Activated B cell treated with CpG ODN at 0.5 μM for 24 hours (primary cell): ENCODE results near the gene TXNIP. TPM values are rescaled to one million over a fixed set of nuclear protein-coding genes. Genes with fewer than 3 reads are reported as not detected.

ENCODE experiments used
- ATAC-seq: fragments of 200-7000 bp; cut with Tn5 transposase; one replicate; pipeline ENCODE4 v1.10.0; 2021; ENCODE audit warnings: low read depth, mild to moderate bottlenecking, moderate library complexity
- CTCF ChIA-PET: fragments of 350-600 bp; sonication (Branson Sonifier 250); formaldehyde crosslinking; loops from one replicate; lab custom pipeline; 2021; ENCODE audit warnings: antibody characterized with exemption; lab: Charles Lee
- POLR2A ChIA-PET: fragments of 350-600 bp; sonication (Branson Sonifier 250); formaldehyde crosslinking; loops from one replicate; lab custom pipeline; 2021; ENCODE audit warnings: antibody characterized with exemption; lab: Charles Lee
- DNase-seq: peaks from one replicate; pipeline ENCODE4 v3.0.0; 2022
- H3K27ac Mint-ChIP-seq: one replicate; pipeline ENCODE4 v1.8.0; 2020; ENCODE audit warnings: mixed read lengths
- H3K27me3 Mint-ChIP-seq: one replicate; pipeline ENCODE4 v1.8.0; 2021; ENCODE audit warnings: mixed read lengths
- H3K36me3 Mint-ChIP-seq: one replicate; pipeline ENCODE4 v1.8.0; 2021; ENCODE audit warnings: low read depth, mixed read lengths
- H3K4me1 Mint-ChIP-seq: one replicate; pipeline ENCODE4 v1.8.0; 2021; ENCODE audit warnings: mixed read lengths
- H3K4me3 Mint-ChIP-seq: one replicate; pipeline ENCODE4 v1.8.0; 2020; ENCODE audit warnings: mild to moderate bottlenecking, mixed read lengths
- H3K9me3 Mint-ChIP-seq: one replicate; pipeline ENCODE4 v1.8.0; 2020; ENCODE audit warnings: mixed read lengths
- intact Hi-C: fragments of 100-400 bp; cut with micrococcal nuclease; formaldehyde crosslinking; loops from one replicate; pipeline ENCODE4 v1.15.1; 2024
- total RNA-seq: library from RNA; stranded (reverse); gene quantifications from 2 replicates; pipeline ENCODE4 v1.2.3, GENCODE V29; 2022
- TF ChIP-seq, protein P1 (sequence below): fragments of 200-600 bp; IDR thresholded peaks from one replicate; pipeline ENCODE4 v1.8.0; 2022; ENCODE audit warnings: antibody characterized with exemption, mild to moderate bottlenecking

Gene TXNIP
- total RNA-seq, 1 donor from 2014 or later: 300 TPM

DNA sequence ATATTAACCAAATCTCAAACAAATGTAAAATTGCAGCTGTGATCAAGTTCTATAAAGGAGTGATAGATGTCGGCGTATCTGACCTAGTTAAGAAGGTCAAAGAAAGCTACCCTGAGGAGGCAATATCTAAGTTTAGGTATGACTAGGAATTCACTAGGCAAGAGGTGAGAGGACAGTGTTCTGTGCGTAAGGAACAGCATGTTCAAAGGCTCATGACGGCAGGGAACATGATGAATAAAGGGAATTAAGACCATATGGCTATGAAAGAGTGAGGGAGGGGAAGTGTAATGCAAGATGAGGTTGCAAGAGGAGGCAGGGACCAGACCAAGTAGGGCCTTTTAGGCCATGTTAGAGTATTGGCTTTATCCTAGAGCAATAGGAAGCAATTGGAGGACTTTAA lies 47.2 kb downstream of the TXNIP start:
- intact Hi-C loops: no loop called here
- ATAC-seq: no peak
- Mint-ChIP-seq H3K27me3 (no peaks in the 10 kb centered on the region), H3K9me3 (no peaks in the 10 kb centered on the region), H3K4me3 (no peak overlapping the region), H3K36me3 (peaks cover 37% of the 10 kb centered on the region), H3K27ac (no peak overlapping the region), H3K4me1 (peaks cover 2% of the 10 kb centered on the region)
- TF ChIP-seq, protein P1, sequence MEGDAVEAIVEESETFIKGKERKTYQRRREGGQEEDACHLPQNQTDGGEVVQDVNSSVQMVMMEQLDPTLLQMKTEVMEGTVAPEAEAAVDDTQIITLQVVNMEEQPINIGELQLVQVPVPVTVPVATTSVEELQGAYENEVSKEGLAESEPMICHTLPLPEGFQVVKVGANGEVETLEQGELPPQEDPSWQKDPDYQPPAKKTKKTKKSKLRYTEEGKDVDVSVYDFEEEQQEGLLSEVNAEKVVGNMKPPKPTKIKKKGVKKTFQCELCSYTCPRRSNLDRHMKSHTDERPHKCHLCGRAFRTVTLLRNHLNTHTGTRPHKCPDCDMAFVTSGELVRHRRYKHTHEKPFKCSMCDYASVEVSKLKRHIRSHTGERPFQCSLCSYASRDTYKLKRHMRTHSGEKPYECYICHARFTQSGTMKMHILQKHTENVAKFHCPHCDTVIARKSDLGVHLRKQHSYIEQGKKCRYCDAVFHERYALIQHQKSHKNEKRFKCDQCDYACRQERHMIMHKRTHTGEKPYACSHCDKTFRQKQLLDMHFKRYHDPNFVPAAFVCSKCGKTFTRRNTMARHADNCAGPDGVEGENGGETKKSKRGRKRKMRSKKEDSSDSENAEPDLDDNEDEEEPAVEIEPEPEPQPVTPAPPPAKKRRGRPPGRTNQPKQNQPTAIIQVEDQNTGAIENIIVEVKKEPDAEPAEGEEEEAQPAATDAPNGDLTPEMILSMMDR: no peak
- CTCF ChIA-PET: interaction anchor here (1.1 kb wide), 1 partner anchor 8 kb away, joined by 3 read pairs; the partner anchor contains the start of gene LIX1L
- POLR2A ChIA-PET: interaction anchor here (1.1 kb wide), 1 partner anchor 15 kb away, joined by 3 read pairs; the partner anchor contains the start of genes ANKRD34A and POLR3GL
- DNase-seq: no peak

DNA sequence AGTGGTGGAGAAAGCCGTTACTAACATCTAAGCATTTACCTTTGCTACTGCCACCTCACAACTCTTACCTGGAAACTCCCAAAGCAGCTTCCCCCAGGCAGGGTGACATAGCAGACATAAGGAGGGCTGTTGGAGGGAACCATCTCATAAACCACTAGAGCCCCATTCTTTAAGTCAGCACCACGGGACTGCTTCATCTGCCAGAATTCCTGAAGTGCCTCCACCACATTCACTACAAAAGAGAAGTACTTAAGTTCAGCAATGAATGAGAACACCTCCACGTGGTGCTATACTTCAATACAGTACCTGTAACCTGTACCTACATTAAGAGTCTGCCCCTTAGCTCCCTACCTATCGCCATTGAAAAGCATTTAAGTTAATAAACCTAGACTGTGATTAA lies 48.8 kb downstream of the TXNIP start:
- no peak overlapping the region for H3K4me3 Mint-ChIP-seq
- H3K9me3 Mint-ChIP-seq: no peaks in the 10 kb centered on the region
- ChIA-PET POLR2A (no interaction called here), CTCF (no interaction called here)
- peaks cover 42% of the 10 kb centered on the region for H3K36me3 Mint-ChIP-seq
- intact Hi-C loops: no loop called here
- ATAC-seq (no peak), DNase-seq (no peak)
- H3K27me3 Mint-ChIP-seq: no peaks in the 10 kb centered on the region
- TF ChIP-seq, protein P1: no peak
- H3K27ac Mint-ChIP-seq: no peak overlapping the region
- peaks cover 2% of the 10 kb centered on the region for H3K4me1 Mint-ChIP-seq

DNA sequence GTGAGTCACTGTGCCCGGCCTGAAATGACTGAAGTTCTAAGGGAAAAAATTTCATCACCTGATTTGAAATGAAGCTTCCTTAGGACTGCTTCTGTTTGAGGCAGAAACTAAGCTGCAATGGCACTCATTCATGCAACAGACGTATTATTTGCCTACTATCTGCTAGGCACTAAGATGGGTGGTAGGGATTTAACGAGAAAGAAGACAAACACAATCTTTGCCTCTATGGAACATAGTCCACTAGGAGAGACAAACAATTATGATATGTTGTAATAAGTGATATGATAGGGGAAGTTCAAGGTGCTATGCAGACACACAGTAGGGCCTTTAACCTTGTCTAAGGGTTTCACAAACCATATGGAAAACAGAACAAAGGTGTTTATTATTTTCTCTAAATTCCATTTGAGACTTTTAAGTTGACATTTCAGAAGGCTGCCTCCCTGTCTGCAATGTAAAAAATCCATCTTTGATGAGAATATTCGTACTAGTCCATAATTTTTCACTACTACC lies 49.8 kb downstream of the TXNIP start:
- H3K36me3 Mint-ChIP-seq: peaks cover 46% of the 10 kb centered on the region
- no peaks in the 10 kb centered on the region for H3K27me3 Mint-ChIP-seq
- DNase-seq (no peak), ATAC-seq (no peak)
- intact Hi-C loops: no loop called here
- no peak overlapping the region for H3K27ac Mint-ChIP-seq
- no peaks in the 10 kb centered on the region for H3K9me3 Mint-ChIP-seq
- no peak overlapping the region for H3K4me3 Mint-ChIP-seq
- ChIA-PET CTCF (no interaction called here), POLR2A (no interaction called here)
- H3K4me1 Mint-ChIP-seq: no peaks in the 10 kb centered on the region
- TF ChIP-seq, protein P1: no peak

DNA sequence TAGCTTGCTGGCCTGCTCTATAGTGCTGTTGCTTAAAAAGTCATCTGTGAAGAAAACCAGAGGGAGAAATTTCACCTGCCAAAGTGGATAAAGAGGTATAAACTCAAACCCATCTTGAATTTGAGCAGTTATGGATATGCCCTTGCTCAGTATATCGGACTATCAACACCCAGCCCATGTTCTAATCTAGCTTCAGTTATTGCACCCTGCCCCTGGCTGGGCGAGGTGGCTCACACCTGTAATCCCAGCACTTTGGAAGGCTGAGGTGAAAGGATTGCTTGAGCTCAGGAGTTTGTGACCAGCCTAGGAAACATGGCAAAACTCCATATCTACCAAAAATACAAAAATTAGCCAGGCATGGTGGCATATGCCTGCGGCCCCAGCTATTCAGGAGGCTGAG lies 51.8 kb downstream of the TXNIP start:
- intact Hi-C loops: no loop called here
- ChIA-PET POLR2A (interaction anchor here (0.8 to 1.4 kb wide), 2 partner anchors 17 to 19 kb away, joined by 4 read pairs; partner anchors contain the start of genes ANKRD34A and RBM8A), CTCF (no interaction called here)
- peaks cover 47% of the 10 kb centered on the region for H3K36me3 Mint-ChIP-seq
- no peak overlapping the region for H3K4me3 Mint-ChIP-seq
- no peak for DNase-seq
- TF ChIP-seq, protein P1: no peak
- H3K4me1 Mint-ChIP-seq: no peaks in the 10 kb centered on the region
- H3K27ac Mint-ChIP-seq: no peak overlapping the region
- no peak for ATAC-seq
- no peaks in the 10 kb centered on the region for H3K27me3 Mint-ChIP-seq
- no peaks in the 10 kb centered on the region for H3K9me3 Mint-ChIP-seq

DNA sequence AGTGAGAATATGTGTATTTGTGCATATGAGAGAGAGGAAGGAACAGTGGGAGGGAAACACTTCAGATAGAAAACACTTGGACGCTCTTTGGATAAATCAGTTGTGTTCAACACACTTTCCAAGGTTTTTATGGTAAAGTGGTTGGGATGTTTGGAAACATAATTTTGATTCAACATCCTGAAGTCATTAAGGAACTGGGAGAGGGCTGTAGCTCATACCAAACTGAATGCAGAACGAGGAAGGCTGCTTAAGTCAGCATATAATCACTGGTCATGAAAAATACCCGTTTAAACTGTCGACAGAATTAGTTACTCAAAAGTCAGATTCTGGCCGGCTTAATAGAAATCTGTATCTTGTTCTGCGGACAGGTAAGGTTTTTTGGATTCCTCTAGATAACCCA lies 53.5 kb downstream of the TXNIP start:
- POLR2A ChIA-PET: interaction anchor here (1.6 kb wide), 1 partner anchor 24 kb away, joined by 5 read pairs; the partner anchor contains the start of gene PEX11B
- no peak for ATAC-seq
- no peak overlapping the region for H3K4me3 Mint-ChIP-seq
- TF ChIP-seq, protein P1: no peak
- CTCF ChIA-PET: interaction anchor here (2.0 kb wide), 1 partner anchor 15 kb away, joined by 5 read pairs; the partner anchor contains the start of gene LIX1L
- no peaks in the 10 kb centered on the region for H3K27me3 Mint-ChIP-seq
- no peaks in the 10 kb centered on the region for H3K4me1 Mint-ChIP-seq
- no peaks in the 10 kb centered on the region for H3K9me3 Mint-ChIP-seq
- H3K27ac Mint-ChIP-seq: no peak overlapping the region
- intact Hi-C loops: no loop called here
- DNase-seq: no peak
- peaks cover 44% of the 10 kb centered on the region for H3K36me3 Mint-ChIP-seq

Other genes with a start within 250 kb of the TXNIP start
- gene RNF115, start 172.5 kb downstream of the TXNIP start, total RNA-seq: 15.3 and 19.7 TPM in 2 replicates
- gene POLR3C, start 172.4 kb downstream of the TXNIP start, total RNA-seq: 43.7 and 51.2 TPM in 2 replicates
- gene NUDT17, start 150.9 kb downstream of the TXNIP start, total RNA-seq: 2.9 and 5.4 TPM in 2 replicates
- gene PIAS3, start 137.5 kb downstream of the TXNIP start, total RNA-seq: 29.0 and 30.9 TPM in 2 replicates
- not detected in 2 replicates for gene ANKRD35, start 110.7 kb downstream of the TXNIP start, total RNA-seq
- gene ITGA10, start 86.5 kb downstream of the TXNIP start, total RNA-seq: 2.7 and 3.7 TPM in 2 replicates
- gene PEX11B, start 77.9 kb downstream of the TXNIP start, total RNA-seq: 42.7 and 47.7 TPM in 2 replicates
- 178 and 201 TPM in 2 replicates for gene RBM8A, start 69.1 kb downstream of the TXNIP start, total RNA-seq
- 30.1 and 31.7 TPM in 2 replicates for gene LIX1L, start 38.6 kb downstream of the TXNIP start, total RNA-seq
- 1.4 and 2.4 TPM in 2 replicates for gene ANKRD34A, start 32.0 kb downstream of the TXNIP start, total RNA-seq
- gene POLR3GL, start 31.9 kb downstream of the TXNIP start, total RNA-seq: 22.7 and 23.7 TPM in 2 replicates
- gene HJV, start 25.2 kb upstream of the TXNIP start, total RNA-seq: not detected in 2 replicates
- gene NBPF10, start 148.2 kb upstream of the TXNIP start, total RNA-seq: 6.8 and 7.3 TPM in 2 replicates
- 75.4 and 91.3 TPM in 2 replicates for gene NOTCH2NLA, start 232.4 kb upstream of the TXNIP start, total RNA-seq